Peyer's patch (tissue), 4 donors: Measurements from ENCODE around the gene SLC39A11.

Source experiments
- CTCF ChIP-seq, 6 experiments: fragments of 450-650 bp in 4 of 6; fragments of 200-600 bp in 2 of 6; sonication (generic) in 1 of 6; IDR thresholded peaks; one replicate each; pipeline ENCODE4 v1.5.1; 2017 to 2019; ENCODE audit warnings: antibody characterized with exemption in 6 of 6, mild to moderate bottlenecking in 3 of 6, moderate library complexity in 1 of 6
- POLR2A ChIP-seq, 2 donors: fragments of 450-650 bp; IDR thresholded peaks; one replicate each; pipeline ENCODE4 v1.5.1; 2017; ENCODE audit warnings: antibody characterized with exemption in 2 of 2, mild to moderate bottlenecking in 2 of 2, moderate library complexity in 2 of 2

GRCh38 chr17:73061161-73061560 lies 31.3 kb downstream of the SLC39A11 start:
- TF ChIP-seq CTCF (IDR thresholded peaks at IDR 0.05) (no peak), POLR2A (IDR thresholded peaks at IDR 0.05) (no peak)
